ENCODE data around the gene VKORC1. TPM values are rescaled to one million over a fixed set of nuclear protein-coding genes. Genes with fewer than 3 reads are reported as not detected.
"Not testable (repeated sequence)": the region's sequence is repeated elsewhere in the genome, so short reads cannot be mapped to it uniquely, and the experiment has no call there.

The VKORC1 gene
- polyA plus RNA-seq: 10 to 100 TPM; 18.5 to 39.2 TPM

DNA sequence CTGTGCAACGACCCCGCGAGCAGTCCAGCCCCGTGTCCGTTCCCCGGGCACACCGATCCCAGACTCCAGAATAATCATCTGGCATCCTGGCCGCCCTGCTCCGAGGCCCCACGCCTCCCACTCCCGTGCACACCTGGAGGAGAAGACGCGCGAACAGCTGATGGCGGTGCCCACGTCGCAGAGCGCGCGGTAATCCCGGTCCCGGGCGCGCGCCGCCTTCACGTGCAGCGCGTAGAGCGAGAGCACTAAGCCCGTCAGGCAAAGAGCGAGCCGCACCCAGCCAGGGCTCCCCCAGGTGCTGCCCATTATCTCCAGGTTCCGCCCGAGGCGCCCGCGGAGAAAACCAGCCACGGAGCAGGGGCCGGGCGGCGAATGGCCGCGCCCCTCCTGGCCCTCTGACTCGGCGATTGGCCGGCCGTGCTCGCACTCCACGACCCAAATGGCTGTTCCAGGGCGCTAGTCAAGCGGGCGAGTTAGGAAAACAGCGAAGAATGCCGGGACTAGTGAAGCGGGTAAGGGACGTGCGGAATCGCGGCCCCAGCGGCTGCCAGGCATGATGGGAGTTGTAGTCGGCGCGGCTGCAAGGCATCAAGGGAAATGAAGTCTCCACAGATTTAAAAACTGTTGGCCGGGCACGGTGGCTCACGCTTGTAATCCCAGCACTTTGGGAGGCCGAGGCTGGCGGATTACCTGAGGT, at the start of gene VKORC1:
VKORC1 (minus strand) TSS at position 374 of the 697 bp plus-strand sequence; CDS start at position 306, 68 bp downstream.
- Histone ChIP-seq H3K36me3 (ENCODE audit: control insufficient read depth in 2 of 2, insufficient read depth in 2 of 2, low read length in 1 of 2) (peaks cover 0 to 10% of the 10 kb centered on the region in 2 donors), H3K27me3 (ENCODE audit: control insufficient read depth in 1 of 2, insufficient read depth in 2 of 2, low read length in 2 of 2) (no peaks in the 10 kb centered on the region), H3K27ac (ENCODE audit: low read depth in 2 of 2, low read length in 1 of 2) (peak within 1 kb of the TSS; percentile 90 to 97), H3K4me1 (ENCODE audit: control insufficient read depth in 2 of 2, insufficient read depth in 2 of 2, low read length in 1 of 2) (peaks cover 0 to 4% of the 10 kb centered on the region in 2 donors), H3K9me3 (ENCODE audit: control insufficient read depth in 2 of 2, insufficient read depth in 1 of 2, low read depth in 1 of 2, low read length in 1 of 2) (no peaks in the 10 kb centered on the region), H3K4me3 (ENCODE audit: low read depth in 1 of 2, low read length in 2 of 2) (peak within 1 kb of the TSS; percentile 64 to 89)
- 0% methylated on average over 69 of the region's 69 CpGs for WGBS, 2 donors

DNA sequence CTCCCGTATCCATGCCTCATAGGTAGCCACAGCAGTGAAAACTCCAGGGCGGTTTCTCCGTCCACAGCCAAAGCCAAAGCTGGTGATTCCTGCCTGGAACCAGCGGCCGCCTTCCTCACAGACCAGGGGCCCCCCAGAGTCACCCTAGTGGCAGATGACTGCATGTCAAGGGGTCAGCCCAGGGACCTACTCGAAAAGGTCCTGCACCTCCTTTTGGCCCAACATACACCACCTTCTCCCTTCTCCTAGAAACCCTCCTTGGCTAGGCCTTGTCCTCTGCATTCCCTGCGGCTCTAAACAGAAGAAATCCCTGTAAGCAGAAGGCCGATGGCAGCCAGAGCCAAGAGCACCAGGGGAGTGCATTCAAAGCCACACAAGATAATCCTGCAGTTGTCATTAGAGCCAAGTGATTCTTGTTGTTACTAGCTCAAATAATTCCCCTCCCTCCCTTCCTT, 49.1 kb upstream of the VKORC1 start:
- H3K9me3 ChIP-seq (ENCODE audit: control insufficient read depth in 2 of 2, insufficient read depth in 1 of 2, low read depth in 1 of 2, low read length in 1 of 2): no peaks in the 10 kb centered on the region
- H3K27ac ChIP-seq (ENCODE audit: low read depth in 2 of 2, low read length in 1 of 2): no peak overlapping the region
- no peaks in the 10 kb centered on the region for H3K36me3 ChIP-seq (ENCODE audit: control insufficient read depth in 2 of 2, insufficient read depth in 2 of 2, low read length in 1 of 2)
- no peak overlapping the region for H3K4me3 ChIP-seq (ENCODE audit: low read depth in 1 of 2, low read length in 2 of 2)
- H3K27me3 ChIP-seq (ENCODE audit: control insufficient read depth in 1 of 2, insufficient read depth in 2 of 2, low read length in 2 of 2): no peaks in the 10 kb centered on the region
- H3K4me1 ChIP-seq (ENCODE audit: control insufficient read depth in 2 of 2, insufficient read depth in 2 of 2, low read length in 1 of 2): peaks cover 9 to 31% of the 10 kb centered on the region in 2 donors
- 79 to 82% methylated on average over 8 of the region's 8 CpGs for WGBS, 2 donors

DNA sequence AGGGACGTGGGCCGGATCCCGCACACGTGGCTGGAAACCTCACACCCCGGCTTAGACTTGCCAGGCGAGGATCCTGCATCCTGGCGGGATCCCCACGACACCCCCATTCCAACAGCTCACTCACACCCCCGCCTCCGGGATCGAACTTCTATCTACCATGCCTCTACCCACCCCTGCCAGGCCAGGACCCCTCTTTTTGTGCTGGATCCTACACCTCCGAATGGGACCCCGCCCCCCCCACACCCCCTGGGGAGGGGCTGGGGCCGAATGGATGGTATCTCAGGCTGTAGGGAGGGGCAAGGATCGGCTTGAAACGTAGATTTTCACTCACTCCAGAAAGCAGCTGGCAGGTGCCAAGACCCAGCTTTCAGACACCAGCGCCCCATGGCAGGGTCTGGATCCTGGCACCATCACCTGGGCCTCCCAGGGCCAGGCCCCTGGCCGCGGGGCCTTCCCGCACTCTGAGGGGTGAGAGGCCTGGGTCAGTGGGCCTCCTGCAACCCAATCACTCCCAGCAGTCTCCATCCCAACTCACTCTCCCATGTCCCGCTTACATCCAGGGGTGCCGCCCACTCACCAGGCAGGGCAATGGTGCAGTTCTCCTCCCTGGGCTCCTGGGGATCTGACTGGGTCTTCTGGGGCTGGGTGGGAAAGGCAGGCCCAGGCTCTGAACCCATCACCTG, 48.6 kb upstream of the VKORC1 start:
- no peaks in the 10 kb centered on the region for H3K27me3 ChIP-seq (ENCODE audit: control insufficient read depth in 1 of 2, insufficient read depth in 2 of 2, low read length in 2 of 2)
- H3K36me3 ChIP-seq (ENCODE audit: control insufficient read depth in 2 of 2, insufficient read depth in 2 of 2, low read length in 1 of 2): no peaks in the 10 kb centered on the region
- peaks cover 5 to 31% of the 10 kb centered on the region in 2 donors for H3K4me1 ChIP-seq (ENCODE audit: control insufficient read depth in 2 of 2, insufficient read depth in 2 of 2, low read length in 1 of 2)
- H3K9me3 ChIP-seq (ENCODE audit: control insufficient read depth in 2 of 2, insufficient read depth in 1 of 2, low read depth in 1 of 2, low read length in 1 of 2): no peaks in the 10 kb centered on the region
- peak overlapping the region; percentile 96 for H3K27ac ChIP-seq (ENCODE audit: low read depth in 2 of 2, low read length in 1 of 2)
- peak overlapping the region; percentile 39 to 45 for H3K4me3 ChIP-seq (ENCODE audit: low read depth in 1 of 2, low read length in 2 of 2)
- WGBS, 2 donors: 60 to 64% methylated on average over 21 to 22 of the region's 22 CpGs

DNA sequence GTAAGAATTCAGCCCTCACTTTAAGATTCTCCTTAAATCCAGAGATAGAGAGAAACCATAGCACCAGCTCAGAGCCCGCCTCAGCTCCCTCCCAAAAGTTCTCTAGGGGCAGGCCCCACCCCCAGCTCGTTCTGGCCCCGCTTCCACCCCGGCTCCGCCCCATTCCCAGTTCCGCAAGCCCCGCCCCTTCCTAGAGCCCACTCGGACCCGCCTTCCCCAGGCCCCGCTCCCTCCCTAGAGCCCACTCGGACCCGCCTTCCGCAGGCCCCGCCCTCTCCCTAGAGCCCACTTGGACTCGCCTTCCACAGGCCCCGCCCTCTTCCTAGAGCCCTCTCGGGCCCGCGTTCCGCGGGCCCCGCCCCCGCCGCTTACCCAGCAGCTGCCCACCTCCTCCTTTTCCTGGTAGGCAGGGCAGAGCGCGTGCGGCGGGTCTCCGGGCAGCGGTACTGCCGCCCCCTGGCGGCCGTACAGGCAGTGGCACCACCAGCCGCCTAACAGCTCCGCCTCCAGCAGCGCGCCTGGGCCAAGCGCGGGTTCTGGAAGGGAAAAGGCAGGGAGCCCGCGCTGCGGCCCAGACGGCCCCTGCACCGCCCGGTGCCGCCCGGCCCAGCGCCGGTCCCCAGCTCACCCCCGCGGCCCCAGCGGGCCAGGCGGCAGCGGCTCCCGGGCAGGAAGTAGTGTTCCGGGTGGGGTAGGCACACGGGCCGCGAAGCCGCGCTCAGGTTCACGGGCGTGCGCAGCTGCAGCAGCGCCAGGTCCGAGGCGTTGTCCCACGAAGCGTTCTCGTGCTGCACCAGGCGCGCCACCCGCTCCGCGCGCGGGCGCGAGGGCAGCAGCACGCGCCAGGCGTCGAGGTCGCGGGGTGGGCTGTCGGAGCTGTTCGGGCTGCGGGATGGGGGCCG, 47.8 kb upstream of the VKORC1 start:
- 3 to 4% methylated on average over 77 to 89 of the region's 89 CpGs for WGBS, 2 donors
- H3K36me3 ChIP-seq (ENCODE audit: control insufficient read depth in 2 of 2, insufficient read depth in 2 of 2, low read length in 1 of 2): no peaks in the 10 kb centered on the region
- H3K4me1 ChIP-seq (ENCODE audit: control insufficient read depth in 2 of 2, insufficient read depth in 2 of 2, low read length in 1 of 2): peaks cover 4 to 31% of the 10 kb centered on the region in 2 donors

DNA sequence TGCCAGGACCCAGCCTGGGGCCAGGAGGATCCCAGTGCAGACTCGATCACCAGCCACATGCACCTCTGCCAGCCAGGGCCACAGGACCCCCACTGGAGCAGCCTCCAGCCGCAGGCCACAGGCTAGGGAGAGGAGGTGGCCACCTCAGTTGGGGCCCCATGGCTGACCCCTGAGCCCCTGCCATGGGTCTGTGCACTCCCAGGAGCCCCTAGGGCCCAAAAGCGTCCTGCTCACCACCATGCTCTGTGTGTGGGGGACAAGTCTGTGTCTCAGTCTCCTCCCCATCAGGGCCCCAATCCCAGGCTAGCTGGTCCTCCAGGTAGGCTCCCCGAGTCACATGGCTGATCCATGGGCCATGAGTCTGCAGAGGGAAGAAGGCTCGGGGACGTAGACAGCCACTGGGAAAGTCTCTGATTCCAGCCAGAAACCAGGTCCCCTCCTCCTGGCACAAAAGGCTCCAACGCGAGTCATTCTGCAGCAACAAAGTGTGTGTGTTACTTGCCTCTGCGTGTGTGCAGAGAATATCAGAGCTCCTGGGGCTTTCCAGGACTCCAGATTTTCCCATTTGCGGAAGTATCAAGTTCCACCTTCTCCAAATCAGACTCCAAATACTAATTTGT, 47.0 kb upstream of the VKORC1 start:
- peaks cover 4 to 31% of the 10 kb centered on the region in 2 donors for H3K4me1 ChIP-seq (ENCODE audit: control insufficient read depth in 2 of 2, insufficient read depth in 2 of 2, low read length in 1 of 2)
- H3K27me3 ChIP-seq (ENCODE audit: control insufficient read depth in 1 of 2, insufficient read depth in 2 of 2, low read length in 2 of 2): no peaks in the 10 kb centered on the region
- WGBS, 2 donors: 21% methylated on average over 9 to 10 of the region's 10 CpGs
- no peaks in the 10 kb centered on the region for H3K36me3 ChIP-seq (ENCODE audit: control insufficient read depth in 2 of 2, insufficient read depth in 2 of 2, low read length in 1 of 2)
- peak overlapping the region; percentile 28 to 30 for H3K4me3 ChIP-seq (ENCODE audit: low read depth in 1 of 2, low read length in 2 of 2)
- no peaks in the 10 kb centered on the region for H3K9me3 ChIP-seq (ENCODE audit: control insufficient read depth in 2 of 2, insufficient read depth in 1 of 2, low read depth in 1 of 2, low read length in 1 of 2)
- peak overlapping the region; percentile 96 for H3K27ac ChIP-seq (ENCODE audit: low read depth in 2 of 2, low read length in 1 of 2)

More for the DNA sequence above, 47.8 kb upstream of the VKORC1 start:
- H3K9me3 ChIP-seq (ENCODE audit: control insufficient read depth in 2 of 2, insufficient read depth in 1 of 2, low read depth in 1 of 2, low read length in 1 of 2): no peaks in the 10 kb centered on the region
- H3K27ac ChIP-seq (ENCODE audit: low read depth in 2 of 2, low read length in 1 of 2): peak overlapping the region; percentile 96
- H3K27me3 ChIP-seq (ENCODE audit: control insufficient read depth in 1 of 2, insufficient read depth in 2 of 2, low read length in 2 of 2): no peaks in the 10 kb centered on the region
- peak overlapping the region; percentile 39 to 45 for H3K4me3 ChIP-seq (ENCODE audit: low read depth in 1 of 2, low read length in 2 of 2)

DNA sequence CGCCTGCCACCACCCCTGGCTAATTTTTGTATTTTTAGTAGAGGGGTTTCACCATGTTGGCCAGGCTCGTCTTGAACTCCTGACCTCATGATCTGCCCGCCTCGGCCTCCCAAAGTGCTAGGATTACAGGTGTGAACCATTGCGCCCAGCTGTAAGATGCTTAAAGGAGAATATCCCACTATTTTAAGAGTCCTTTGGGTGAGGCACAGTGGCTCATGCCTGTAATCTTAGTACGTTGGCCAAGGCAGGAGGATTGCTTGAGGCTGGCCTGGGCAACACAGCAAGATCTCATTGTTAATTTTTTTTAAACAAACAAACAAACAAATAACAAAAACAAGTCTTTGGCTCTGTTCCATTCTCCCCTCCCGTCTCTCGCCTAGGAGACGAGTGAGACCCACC, 46.5 kb upstream of the VKORC1 start:
- H3K36me3 ChIP-seq (ENCODE audit: control insufficient read depth in 2 of 2, insufficient read depth in 2 of 2, low read length in 1 of 2); H3K9me3 ChIP-seq (ENCODE audit: control insufficient read depth in 2 of 2, insufficient read depth in 1 of 2, low read depth in 1 of 2, low read length in 1 of 2); H3K27me3 ChIP-seq (ENCODE audit: control insufficient read depth in 1 of 2, insufficient read depth in 2 of 2, low read length in 2 of 2); H3K4me3 ChIP-seq (ENCODE audit: low read depth in 1 of 2, low read length in 2 of 2): not testable (repeated sequence)
- WGBS, 2 donors: 69 to 79% methylated on average over 9 of the region's 9 CpGs
- Histone ChIP-seq H3K27ac (ENCODE audit: low read depth in 2 of 2, low read length in 1 of 2) (peak overlapping the region; percentile 96), H3K4me1 (ENCODE audit: control insufficient read depth in 2 of 2, insufficient read depth in 2 of 2, low read length in 1 of 2) (peaks cover 4 to 31% of the 10 kb centered on the region in 2 donors)

DNA sequence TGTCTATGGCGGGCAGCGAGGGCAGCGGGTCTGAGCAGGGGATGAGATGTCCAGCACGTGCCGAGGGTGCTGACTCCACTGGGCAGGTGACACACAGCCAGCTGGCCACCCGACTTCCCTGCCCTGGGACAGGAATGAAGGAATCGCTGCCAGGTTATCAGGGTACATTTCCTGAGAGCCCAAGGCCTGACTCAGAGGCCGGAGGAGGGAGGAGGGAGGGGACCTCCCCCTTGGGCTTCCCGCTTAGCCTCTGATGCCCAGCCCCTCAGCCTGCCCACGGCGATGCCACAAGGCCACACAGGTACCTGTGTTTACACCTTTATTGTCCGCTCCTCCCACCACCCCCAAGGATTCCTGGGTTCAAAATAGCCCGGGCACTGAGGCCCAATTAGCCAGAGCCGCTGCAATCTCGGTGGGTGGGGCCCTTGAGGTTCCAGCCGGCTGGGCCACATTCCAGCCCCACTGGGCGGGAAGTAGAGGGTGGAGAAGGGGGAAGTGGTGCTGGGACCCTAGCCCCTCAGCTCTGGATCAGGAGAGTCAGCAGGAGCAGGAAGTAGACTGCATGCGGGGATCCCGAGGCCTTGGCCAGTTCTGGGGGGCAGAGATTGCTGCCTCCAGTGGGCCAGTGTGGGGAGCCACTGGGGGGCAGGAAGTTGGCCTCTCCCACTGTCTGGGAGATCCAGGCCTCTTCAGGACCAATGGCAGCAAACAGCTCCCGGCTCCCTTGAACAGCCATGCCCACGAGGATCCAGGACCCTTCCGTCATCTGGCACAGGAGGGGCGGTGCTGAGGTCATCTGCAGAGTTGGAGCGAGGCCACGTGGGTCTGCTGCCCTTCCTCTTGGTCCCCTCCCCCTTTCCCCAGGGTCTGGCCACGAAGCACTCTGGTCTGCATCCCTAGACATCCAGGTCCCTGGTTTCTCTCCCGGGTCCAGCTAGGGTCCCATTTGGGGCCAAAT, 44.3 kb upstream of the VKORC1 start:
- peak overlapping the region; percentile 62 to 79 for H3K27ac ChIP-seq (ENCODE audit: low read depth in 2 of 2, low read length in 1 of 2)
- H3K4me1 ChIP-seq (ENCODE audit: control insufficient read depth in 2 of 2, insufficient read depth in 2 of 2, low read length in 1 of 2): peaks cover 4 to 38% of the 10 kb centered on the region in 2 donors
- 33 to 46% methylated on average over 23 to 27 of the region's 27 CpGs for WGBS, 2 donors
- H3K9me3 ChIP-seq (ENCODE audit: control insufficient read depth in 2 of 2, insufficient read depth in 1 of 2, low read depth in 1 of 2, low read length in 1 of 2): no peaks in the 10 kb centered on the region
- no peaks in the 10 kb centered on the region for H3K27me3 ChIP-seq (ENCODE audit: control insufficient read depth in 1 of 2, insufficient read depth in 2 of 2, low read length in 2 of 2)
- no peaks in the 10 kb centered on the region for H3K36me3 ChIP-seq (ENCODE audit: control insufficient read depth in 2 of 2, insufficient read depth in 2 of 2, low read length in 1 of 2)
- H3K4me3 ChIP-seq (ENCODE audit: low read depth in 1 of 2, low read length in 2 of 2): peak overlapping the region in 1 of 2 donors; percentile 15

DNA sequence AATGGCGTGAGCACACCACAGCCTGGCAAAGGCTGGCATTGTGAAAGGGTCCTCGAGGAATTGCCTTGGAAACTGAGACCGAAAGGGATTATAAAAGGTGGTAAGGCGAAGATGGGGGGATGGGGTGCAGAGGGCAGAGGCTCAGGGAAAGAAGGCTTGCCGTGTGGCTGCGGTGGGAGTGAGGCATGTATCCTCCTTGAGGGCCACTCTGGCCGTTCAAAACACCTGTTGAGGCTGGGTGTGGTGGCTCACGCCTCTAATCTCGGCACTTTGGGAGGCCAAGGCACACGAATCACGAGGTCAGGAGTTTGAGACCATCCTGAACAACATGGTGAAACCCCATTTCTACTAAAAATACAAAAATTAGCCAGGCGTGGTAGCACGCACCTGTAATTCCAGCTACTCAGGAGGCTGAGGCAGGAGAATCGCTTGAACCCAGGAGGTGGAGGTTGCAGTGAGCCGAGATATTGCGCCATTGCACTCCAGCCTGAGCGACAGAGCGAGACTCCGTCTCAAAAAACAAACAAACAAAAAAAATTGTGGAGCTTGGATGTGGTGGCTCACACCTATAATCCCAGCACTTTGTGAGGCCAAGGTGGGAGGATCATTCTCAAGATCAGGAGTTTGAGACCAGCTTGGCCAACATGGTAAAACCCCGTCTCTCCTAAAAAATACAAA, 42.4 kb upstream of the VKORC1 start:
- not testable (repeated sequence) for H3K9me3 ChIP-seq (ENCODE audit: control insufficient read depth in 2 of 2, insufficient read depth in 1 of 2, low read depth in 1 of 2, low read length in 1 of 2); H3K4me3 ChIP-seq (ENCODE audit: low read depth in 1 of 2, low read length in 2 of 2); H3K27ac ChIP-seq (ENCODE audit: low read depth in 2 of 2, low read length in 1 of 2); H3K27me3 ChIP-seq (ENCODE audit: control insufficient read depth in 1 of 2, insufficient read depth in 2 of 2, low read length in 2 of 2)
- peaks cover 0 to 16% of the 10 kb centered on the region in 2 donors for H3K36me3 ChIP-seq (ENCODE audit: control insufficient read depth in 2 of 2, insufficient read depth in 2 of 2, low read length in 1 of 2)
- peaks cover 7 to 48% of the 10 kb centered on the region in 2 donors for H3K4me1 ChIP-seq (ENCODE audit: control insufficient read depth in 2 of 2, insufficient read depth in 2 of 2, low read length in 1 of 2)
- 88 to 89% methylated on average over 20 of the region's 20 CpGs for WGBS, 2 donors

Data from esophagus (tissue), 2 donors.